ENCODE data around the gene ZNF831. TPM values are rescaled to one million over a fixed set of nuclear protein-coding genes. Genes with fewer than 3 reads are reported as not detected.
A peak's percentile ranks its signal among the peaks of the same experiment; 100 is the strongest.

The ZNF831 gene
- total RNA-seq, 4 donors from 2014 or later, result 0.16 to 1.0 (median 0.34) TPM; not detected in 1

GRCh38 chr20:59223182-59223601 is 59.6 kb downstream of the ZNF831 start:
- H3K27me3 ChIP-seq, result peaks cover 22% of the 10 kb centered on the region
- H3K4me3 ChIP-seq, result peak overlapping the region; percentile 52
- no peaks in the 10 kb centered on the region for H3K9me3 ChIP-seq
- TF ChIP-seq POLR2A (IDR thresholded peaks at IDR 0.05) (no peak), EP300 (IDR thresholded peaks at IDR 0.05) (no peak), POLR2AphosphoS5 (IDR thresholded peaks at IDR 0.05) (no peak), CTCF (IDR thresholded peaks at IDR 0.05) (no peak)
- DNase-seq (ENCODE audit: low spot score in 2 of 2), result no peak
- H3K27ac ChIP-seq, result no peak overlapping the region
- WGBS, result 19% methylated on average over 13 of the region's 21 CpGs
- no peaks in the 10 kb centered on the region for H3K36me3 ChIP-seq
- H3K4me1 ChIP-seq, result peaks cover 25% of the 10 kb centered on the region

GRCh38 chr20:59223750-59224149 is 60.1 kb downstream of the ZNF831 start:
- no peak overlapping the region for H3K27ac ChIP-seq
- H3K4me3 ChIP-seq, result no peak overlapping the region
- H3K36me3 ChIP-seq, result no peaks in the 10 kb centered on the region
- no peak for DNase-seq (ENCODE audit: low spot score in 2 of 2)
- 79% methylated on average over 12 of the region's 12 CpGs for WGBS
- no peak for TF ChIP-seq CTCF (IDR thresholded peaks at IDR 0.05)
- TF ChIP-seq POLR2AphosphoS5 (IDR thresholded peaks at IDR 0.05), result no peak
- no peak for TF ChIP-seq POLR2A (IDR thresholded peaks at IDR 0.05)
- TF ChIP-seq EP300 (IDR thresholded peaks at IDR 0.05), result no peak
- no peaks in the 10 kb centered on the region for H3K9me3 ChIP-seq
- peaks cover 25% of the 10 kb centered on the region for H3K4me1 ChIP-seq
- peaks cover 25% of the 10 kb centered on the region for H3K27me3 ChIP-seq

GRCh38 chr20:59224236-59224635 is 60.6 kb downstream of the ZNF831 start:
- H3K27me3 ChIP-seq, result peaks cover 25% of the 10 kb centered on the region
- H3K4me1 ChIP-seq, result peaks cover 25% of the 10 kb centered on the region
- no peak overlapping the region for H3K27ac ChIP-seq
- H3K4me3 ChIP-seq, result no peak overlapping the region
- no peak for TF ChIP-seq EP300 (IDR thresholded peaks at IDR 0.05)
- no peak for TF ChIP-seq POLR2A (IDR thresholded peaks at IDR 0.05)
- no peak for TF ChIP-seq CTCF (IDR thresholded peaks at IDR 0.05)
- no peak for TF ChIP-seq POLR2AphosphoS5 (IDR thresholded peaks at IDR 0.05)
- WGBS, result 87% methylated on average over 8 of the region's 8 CpGs
- no peaks in the 10 kb centered on the region for H3K9me3 ChIP-seq
- no peaks in the 10 kb centered on the region for H3K36me3 ChIP-seq
- DNase-seq (ENCODE audit: low spot score in 2 of 2), result no peak

- H3K4me3 ChIP-seq, result no peak overlapping the region
- TF ChIP-seq EP300 (IDR thresholded peaks at IDR 0.05) (no peak), POLR2A (IDR thresholded peaks at IDR 0.05) (no peak), CTCF (IDR thresholded peaks at IDR 0.05) (no peak), POLR2AphosphoS5 (IDR thresholded peaks at IDR 0.05) (no peak)
- 100% methylated on average over 1 of the region's 1 CpG for WGBS
- H3K9me3 ChIP-seq, result no peaks in the 10 kb centered on the region
- no peak overlapping the region for H3K27ac ChIP-seq
- no peaks in the 10 kb centered on the region for H3K36me3 ChIP-seq
- H3K27me3 ChIP-seq, result peaks cover 12% of the 10 kb centered on the region
- DNase-seq (ENCODE audit: low spot score in 2 of 2), result no peak
- H3K4me1 ChIP-seq, result no peaks in the 10 kb centered on the region
These were observed 66.8 kb downstream of the ZNF831 start for GRCh38 chr20:59230385-59230784.

GRCh38 chr20:59231124-59231804 is 67.6 kb downstream of the ZNF831 start:
- H3K27ac ChIP-seq, result no peak overlapping the region
- no peaks in the 10 kb centered on the region for H3K36me3 ChIP-seq
- WGBS, result 48% methylated on average over 8 of the region's 8 CpGs
- no peak overlapping the region for H3K4me3 ChIP-seq
- H3K4me1 ChIP-seq, result no peaks in the 10 kb centered on the region
- H3K9me3 ChIP-seq, result no peaks in the 10 kb centered on the region
- DNase-seq (ENCODE audit: low spot score in 2 of 2), result no peak
- TF ChIP-seq CTCF (IDR thresholded peaks at IDR 0.05) (no peak), EP300 (IDR thresholded peaks at IDR 0.05) (no peak), POLR2A (IDR thresholded peaks at IDR 0.05) (no peak), POLR2AphosphoS5 (IDR thresholded peaks at IDR 0.05) (no peak)
- peaks cover 9% of the 10 kb centered on the region for H3K27me3 ChIP-seq

Measured in suprapubic skin (tissue), 4 donors.